GM23248 (cell line): ENCODE measurements around the gene RBM19.

Experiments used
- EZH2 ChIP-seq: fragments of 200-600 bp; sonication (generic); IDR thresholded peaks from 2 replicates; pipeline ENCODE4 v1.6.1; 2018; ENCODE audit warnings: antibody characterized with exemption, mild to moderate bottlenecking; ENCODE audit not compliant: insufficient read depth, poor library complexity, severe bottlenecking
- EZH2phosphoT487 ChIP-seq: fragments of 200-600 bp; sonication (generic); IDR thresholded peaks from 2 replicates; pipeline ENCODE4 v1.6.1; 2018; ENCODE audit warnings: antibody characterized with exemption, moderate library complexity, mild to moderate bottlenecking, low read depth; ENCODE audit not compliant: insufficient read depth

DNA sequence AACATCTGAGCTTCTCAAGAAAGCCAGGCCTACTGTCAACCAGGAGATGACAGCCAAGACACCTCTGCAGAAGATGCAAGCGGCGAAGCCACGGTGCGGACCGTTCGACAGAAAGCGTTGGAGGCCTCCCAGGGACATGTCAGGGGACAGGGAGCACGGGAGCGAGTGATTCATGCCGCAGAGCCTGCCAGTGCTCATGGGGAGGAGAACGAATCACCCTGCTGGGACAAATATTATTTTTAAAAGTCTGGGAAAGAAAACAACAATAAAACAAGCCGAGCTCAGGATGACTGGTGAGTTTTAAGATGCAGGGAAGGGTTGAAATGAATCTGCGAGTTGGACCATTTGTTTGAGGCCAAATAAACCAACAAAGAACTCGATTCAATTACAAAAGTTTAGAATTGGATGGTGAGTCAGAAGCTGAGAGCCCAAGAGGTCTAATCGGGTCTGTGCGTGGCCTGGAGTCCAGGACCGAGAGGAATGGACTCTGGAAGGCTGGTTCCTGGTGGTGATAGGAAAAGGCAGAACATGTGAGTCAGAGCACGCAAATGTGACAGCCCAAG, 91.0 kb downstream of the RBM19 start:
- no peak for TF ChIP-seq EZH2
- TF ChIP-seq EZH2phosphoT487: no peak
